ENCODE measurements around the gene HIVEP3.

HIVEP3 gene

DNA sequence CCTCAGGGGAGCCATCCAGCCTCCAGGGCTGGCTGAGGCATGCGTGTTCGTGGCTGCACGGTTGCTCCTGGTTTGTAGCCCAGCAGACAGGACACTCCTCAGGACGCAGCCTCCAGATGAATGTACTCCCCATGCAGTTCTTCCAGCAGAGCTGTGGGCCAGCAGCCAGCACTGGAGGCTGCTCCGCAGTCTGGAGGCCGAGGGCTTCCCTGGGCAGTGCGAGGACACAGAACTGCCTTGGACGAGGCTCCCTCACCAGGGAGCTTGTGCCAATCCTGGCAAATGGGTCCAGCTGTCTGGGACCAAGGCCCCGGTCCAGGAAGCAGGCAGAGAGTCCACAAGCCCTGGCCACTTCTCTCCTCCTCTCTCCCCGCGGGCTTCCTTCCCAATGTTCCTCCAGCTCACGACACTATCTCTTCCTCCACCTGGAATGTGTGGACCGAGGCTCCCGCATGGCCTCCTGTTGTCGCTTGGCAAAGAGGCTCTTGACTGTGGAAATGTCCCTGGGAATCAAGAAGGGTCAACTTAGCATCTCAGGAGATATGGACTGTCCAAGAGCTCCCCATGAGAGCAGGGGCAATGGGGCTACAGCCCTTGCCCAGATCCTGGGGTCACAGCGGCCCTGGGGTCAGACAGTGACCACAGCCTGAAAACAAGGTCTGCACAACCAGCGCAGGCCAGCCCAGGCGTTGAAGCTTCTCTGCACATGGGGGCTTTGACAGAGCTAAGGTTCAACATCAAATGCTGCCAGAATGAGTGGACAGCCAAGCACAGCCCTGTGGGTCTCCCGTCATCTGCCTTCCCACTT lies 439.5 kb downstream of the HIVEP3 start:
- no peak overlapping the region for H3K9ac ChIP-seq (ENCODE audit: low read depth, low read length)

DNA sequence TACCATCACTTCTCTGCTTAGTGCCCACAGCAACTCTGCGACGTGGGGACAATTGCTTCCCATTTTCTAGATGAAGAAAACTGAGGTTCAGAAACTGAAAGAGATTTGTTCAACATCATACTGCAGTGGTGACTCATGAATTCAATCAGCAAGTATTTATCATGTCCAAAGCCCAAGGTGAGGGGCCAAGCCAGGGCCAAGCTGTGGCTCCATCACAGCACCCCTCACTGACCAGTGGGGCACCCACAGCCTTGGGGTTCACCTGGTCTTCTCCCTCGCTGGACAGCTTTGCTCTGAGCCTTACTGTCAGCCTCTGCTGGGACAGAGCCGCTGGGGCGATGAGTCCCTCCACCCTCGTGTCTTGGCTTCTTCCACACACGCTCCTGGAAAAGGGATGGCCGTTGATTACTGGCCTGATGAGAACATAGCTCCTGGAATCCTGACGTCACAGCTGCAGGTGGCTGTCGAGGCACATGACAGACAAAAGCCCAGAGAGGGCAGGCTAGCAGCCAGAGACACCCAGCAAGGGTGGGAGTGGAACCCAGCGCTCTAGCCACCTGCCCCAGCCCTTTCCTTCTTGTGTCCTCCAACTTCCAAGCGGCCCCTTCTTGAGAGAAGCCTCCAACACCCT lies 440.5 kb downstream of the HIVEP3 start:
- Histone ChIP-seq H3K27ac (ENCODE audit: low read length) (no peak overlapping the region), H3K4me2 (ENCODE audit: insufficient read depth, low read length) (no peak overlapping the region), H3K79me2 (ENCODE audit: insufficient read depth, low read length) (no peaks in the 10 kb centered on the region), H3K4me1 (ENCODE audit: insufficient read depth, low read length) (0 out of 2 replicates have a peak, but pooled peaks cover 4% of the 10 kb centered on the region), H3K36me3 (ENCODE audit: insufficient read depth, low read length) (no peaks in the 10 kb centered on the region), H3K4me3 (ENCODE audit: low read depth in 1 of 2, low read length in 2 of 2) (no peak overlapping the region), H4K20me1 (ENCODE audit: insufficient read depth, low read length) (peaks cover 14% of the 10 kb centered on the region), H3K27me3 (ENCODE audit: insufficient read depth, low read length, poor library complexity) (peaks cover 10% of the 10 kb centered on the region), H2AFZ (ENCODE audit: low read depth, low read length) (no peak overlapping the region), H3K9ac (ENCODE audit: low read depth, low read length) (no peak overlapping the region), H3K9me3 (ENCODE audit: insufficient read depth, low read length, severe bottlenecking) (no peaks in the 10 kb centered on the region)
- ATAC-seq (ENCODE audit: insufficient read depth, low read depth) = no peak
- TF ChIP-seq, protein P1, sequence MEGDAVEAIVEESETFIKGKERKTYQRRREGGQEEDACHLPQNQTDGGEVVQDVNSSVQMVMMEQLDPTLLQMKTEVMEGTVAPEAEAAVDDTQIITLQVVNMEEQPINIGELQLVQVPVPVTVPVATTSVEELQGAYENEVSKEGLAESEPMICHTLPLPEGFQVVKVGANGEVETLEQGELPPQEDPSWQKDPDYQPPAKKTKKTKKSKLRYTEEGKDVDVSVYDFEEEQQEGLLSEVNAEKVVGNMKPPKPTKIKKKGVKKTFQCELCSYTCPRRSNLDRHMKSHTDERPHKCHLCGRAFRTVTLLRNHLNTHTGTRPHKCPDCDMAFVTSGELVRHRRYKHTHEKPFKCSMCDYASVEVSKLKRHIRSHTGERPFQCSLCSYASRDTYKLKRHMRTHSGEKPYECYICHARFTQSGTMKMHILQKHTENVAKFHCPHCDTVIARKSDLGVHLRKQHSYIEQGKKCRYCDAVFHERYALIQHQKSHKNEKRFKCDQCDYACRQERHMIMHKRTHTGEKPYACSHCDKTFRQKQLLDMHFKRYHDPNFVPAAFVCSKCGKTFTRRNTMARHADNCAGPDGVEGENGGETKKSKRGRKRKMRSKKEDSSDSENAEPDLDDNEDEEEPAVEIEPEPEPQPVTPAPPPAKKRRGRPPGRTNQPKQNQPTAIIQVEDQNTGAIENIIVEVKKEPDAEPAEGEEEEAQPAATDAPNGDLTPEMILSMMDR (IDR thresholded peaks at IDR 0.05; ENCODE audit: borderline replicate concordance, extremely low read depth, low read length, poor library complexity, severe bottlenecking) = no peak
- no peak for TF ChIP-seq EZH2 (IDR thresholded peaks at IDR 0.05; ENCODE audit: borderline replicate concordance, low read depth, low read length, severe bottlenecking)
- DNase-seq = no peak

More for the DNA sequence above, 439.5 kb downstream of the HIVEP3 start:
- TF ChIP-seq, protein P1 (IDR thresholded peaks at IDR 0.05; ENCODE audit: borderline replicate concordance, extremely low read depth, low read length, poor library complexity, severe bottlenecking) = no peak
- no peak for TF ChIP-seq EZH2 (IDR thresholded peaks at IDR 0.05; ENCODE audit: borderline replicate concordance, low read depth, low read length, severe bottlenecking)
- Histone ChIP-seq H3K4me2 (ENCODE audit: insufficient read depth, low read length) (no peak overlapping the region), H3K36me3 (ENCODE audit: insufficient read depth, low read length) (no peaks in the 10 kb centered on the region), H4K20me1 (ENCODE audit: insufficient read depth, low read length) (peaks cover 14% of the 10 kb centered on the region), H2AFZ (ENCODE audit: low read depth, low read length) (no peak overlapping the region), H3K27me3 (ENCODE audit: insufficient read depth, low read length, poor library complexity) (peaks cover 8% of the 10 kb centered on the region), H3K27ac (ENCODE audit: low read length) (no peak overlapping the region), H3K4me1 (ENCODE audit: insufficient read depth, low read length) (0 out of 2 replicates have a peak, but pooled peaks cover 4% of the 10 kb centered on the region), H3K79me2 (ENCODE audit: insufficient read depth, low read length) (no peaks in the 10 kb centered on the region), H3K9me3 (ENCODE audit: insufficient read depth, low read length, severe bottlenecking) (no peaks in the 10 kb centered on the region), H3K4me3 (ENCODE audit: low read depth in 1 of 2, low read length in 2 of 2) (no peak overlapping the region)
- ATAC-seq (ENCODE audit: insufficient read depth, low read depth) (no peak), DNase-seq (no peak)

DNA sequence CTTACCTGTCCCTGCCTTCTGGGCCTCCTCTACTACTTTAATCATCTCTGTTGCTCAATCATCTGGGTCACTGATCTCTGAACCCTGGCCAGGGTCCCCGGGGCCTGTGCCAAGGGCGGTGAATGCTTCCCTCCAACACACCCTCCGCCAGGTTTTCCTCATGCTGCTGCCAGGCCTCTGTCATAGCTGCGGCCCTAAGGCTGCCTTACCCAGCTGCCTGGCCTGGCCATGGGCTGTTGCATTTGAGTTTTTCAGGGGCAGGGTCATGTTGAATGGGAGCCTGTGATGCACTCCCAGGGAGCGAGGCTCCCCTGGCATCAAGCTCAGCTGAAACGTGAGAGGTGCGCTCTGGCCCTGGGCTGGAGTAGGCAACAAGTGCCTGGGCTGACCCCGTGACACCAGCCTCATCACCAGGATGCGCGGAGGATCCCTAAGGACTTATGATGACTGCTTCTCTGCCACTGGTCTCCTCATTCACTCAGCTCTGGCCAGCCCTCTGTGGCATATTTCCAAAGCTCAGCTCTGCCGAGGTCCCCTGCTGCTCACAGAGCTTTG lies 441.8 kb downstream of the HIVEP3 start:
- H3K4me1 ChIP-seq (ENCODE audit: insufficient read depth, low read length) = no peaks in the 10 kb centered on the region
- H3K27me3 ChIP-seq (ENCODE audit: insufficient read depth, low read length, poor library complexity) = peaks cover 10% of the 10 kb centered on the region
- H4K20me1 ChIP-seq (ENCODE audit: insufficient read depth, low read length) = peaks cover 14% of the 10 kb centered on the region
- no peak overlapping the region for H2AFZ ChIP-seq (ENCODE audit: low read depth, low read length)
- no peaks in the 10 kb centered on the region for H3K9me3 ChIP-seq (ENCODE audit: insufficient read depth, low read length, severe bottlenecking)
- no peak overlapping the region for H3K27ac ChIP-seq (ENCODE audit: low read length)
- H3K79me2 ChIP-seq (ENCODE audit: insufficient read depth, low read length) = no peaks in the 10 kb centered on the region
- ATAC-seq (ENCODE audit: insufficient read depth, low read depth) = no peak
- DNase-seq = no peak
- H3K36me3 ChIP-seq (ENCODE audit: insufficient read depth, low read length) = no peaks in the 10 kb centered on the region
- no peak overlapping the region for H3K4me2 ChIP-seq (ENCODE audit: insufficient read depth, low read length)
- H3K4me3 ChIP-seq (ENCODE audit: low read depth in 1 of 2, low read length in 2 of 2) = no peak overlapping the region
- no peak overlapping the region for H3K9ac ChIP-seq (ENCODE audit: low read depth, low read length)
- TF ChIP-seq, protein P1 (IDR thresholded peaks at IDR 0.05; ENCODE audit: borderline replicate concordance, extremely low read depth, low read length, poor library complexity, severe bottlenecking) = no peak
- TF ChIP-seq EZH2 (IDR thresholded peaks at IDR 0.05; ENCODE audit: borderline replicate concordance, low read depth, low read length, severe bottlenecking) = no peak

Measured in DND-41 (cell line).